Endothelial cell of umbilical vein (primary cell): ENCODE results near the gene GPR27.

Experiments used
- CTCF ChIP-seq, 2 donors: IDR thresholded peaks; 1 replicate in 1 of 2; 2 replicates in 1 of 2; pipeline ENCODE4 v1.5.1; 2011; ENCODE audit warnings: low read length in 2 of 2, mild to moderate bottlenecking in 2 of 2, moderate library complexity in 2 of 2, control low read depth in 1 of 2, inconsistent platforms in 1 of 2, low read depth in 1 of 2; ENCODE audit not compliant: insufficient read depth in 1 of 2; ENCODE audit errors: extremely low read depth in 1 of 2
- MAX ChIP-seq: IDR thresholded peaks from 2 replicates; pipeline ENCODE4 v1.6.1; 2011; ENCODE audit not compliant: insufficient read depth, insufficient read length
- POLR2A ChIP-seq: IDR thresholded peaks from 2 replicates; pipeline ENCODE4 v1.6.1; 2012; ENCODE audit warnings: low read depth, mild to moderate bottlenecking, control low read depth, low read length
- POLR2AphosphoS5 ChIP-seq: IDR thresholded peaks from 2 replicates; pipeline ENCODE4 v1.6.1; 2012; ENCODE audit warnings: low read depth, mild to moderate bottlenecking, control low read depth, low read length, moderate library complexity; ENCODE audit not compliant: insufficient read depth

GRCh38 chr3:71721002-71721401, 32.7 kb upstream of the GPR27 start:
- TF ChIP-seq CTCF (IDR thresholded peaks at IDR 0.05; ENCODE audit: extremely low read depth in 1 of 2, insufficient read depth in 1 of 2, low read depth in 1 of 2, low read length in 2 of 2): no peak
- TF ChIP-seq POLR2A: no peak
- TF ChIP-seq POLR2AphosphoS5: no peak
- no peak for TF ChIP-seq MAX
